PC-9 (cell line): ENCODE results near the gene PIP5K1B.

Experiments
- EZH2 ChIP-seq: fragments of 200-600 bp; sonication (generic); IDR thresholded peaks from 2 replicates; pipeline ENCODE4 v1.8.0; 2017; ENCODE audit warnings: antibody characterized with exemption, low read depth
- TF ChIP-seq, protein P1 (sequence below): fragments of 200-600 bp; sonication (generic); conservative IDR thresholded peaks from 2 replicates; pipeline ENCODE4 v1.6.1; 2017; ENCODE audit warnings: mixed run types, antibody characterized with exemption, mild to moderate bottlenecking, moderate library complexity

DNA sequence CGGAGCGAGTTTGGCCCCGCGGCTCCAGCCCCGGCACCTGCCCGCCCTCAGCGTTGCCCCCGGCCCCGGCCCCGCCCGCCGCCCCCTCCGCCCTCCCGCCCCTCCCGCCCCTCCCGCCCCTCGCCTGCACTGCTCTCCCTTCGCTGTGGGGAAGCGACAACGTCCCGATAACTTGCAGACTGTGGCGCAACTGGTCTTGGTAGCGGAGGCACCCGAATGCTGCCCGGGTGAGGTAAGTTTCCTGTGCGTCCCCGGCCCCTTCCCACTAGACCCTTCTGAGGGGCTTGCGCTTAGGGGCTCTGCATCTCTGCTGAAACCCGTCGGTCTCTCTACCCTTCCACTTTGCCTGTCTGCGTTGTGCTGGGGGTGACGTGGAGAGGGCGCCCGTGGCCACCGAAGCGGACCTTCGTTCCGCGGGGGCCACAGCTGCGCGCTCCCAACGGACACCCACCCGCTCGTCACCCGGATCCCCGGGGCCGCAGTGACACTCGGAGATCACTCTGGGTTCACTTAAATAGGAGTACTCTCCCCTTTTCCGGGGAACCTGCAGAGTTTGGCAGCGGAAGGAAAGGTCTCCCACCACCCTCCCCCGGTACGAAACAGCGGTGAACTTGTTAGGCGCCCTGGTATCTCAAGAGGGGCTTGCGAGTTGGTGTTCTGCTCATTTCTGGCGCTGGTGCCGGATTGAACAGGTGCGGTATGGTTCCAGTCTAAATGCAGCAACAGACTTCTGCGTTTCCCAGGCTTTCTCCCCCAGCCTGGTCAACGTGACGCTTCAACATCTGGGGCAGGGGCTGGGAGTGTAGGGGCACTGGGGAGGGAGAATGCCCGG lies 707 bp downstream of the PIP5K1B start:
- TF ChIP-seq, protein P1, sequence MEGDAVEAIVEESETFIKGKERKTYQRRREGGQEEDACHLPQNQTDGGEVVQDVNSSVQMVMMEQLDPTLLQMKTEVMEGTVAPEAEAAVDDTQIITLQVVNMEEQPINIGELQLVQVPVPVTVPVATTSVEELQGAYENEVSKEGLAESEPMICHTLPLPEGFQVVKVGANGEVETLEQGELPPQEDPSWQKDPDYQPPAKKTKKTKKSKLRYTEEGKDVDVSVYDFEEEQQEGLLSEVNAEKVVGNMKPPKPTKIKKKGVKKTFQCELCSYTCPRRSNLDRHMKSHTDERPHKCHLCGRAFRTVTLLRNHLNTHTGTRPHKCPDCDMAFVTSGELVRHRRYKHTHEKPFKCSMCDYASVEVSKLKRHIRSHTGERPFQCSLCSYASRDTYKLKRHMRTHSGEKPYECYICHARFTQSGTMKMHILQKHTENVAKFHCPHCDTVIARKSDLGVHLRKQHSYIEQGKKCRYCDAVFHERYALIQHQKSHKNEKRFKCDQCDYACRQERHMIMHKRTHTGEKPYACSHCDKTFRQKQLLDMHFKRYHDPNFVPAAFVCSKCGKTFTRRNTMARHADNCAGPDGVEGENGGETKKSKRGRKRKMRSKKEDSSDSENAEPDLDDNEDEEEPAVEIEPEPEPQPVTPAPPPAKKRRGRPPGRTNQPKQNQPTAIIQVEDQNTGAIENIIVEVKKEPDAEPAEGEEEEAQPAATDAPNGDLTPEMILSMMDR = no peak
- TF ChIP-seq EZH2 = no peak
